Fibroblast of pulmonary artery (primary cell): ENCODE results near the gene ARL5B.

ENCODE experiments used
- DNase-seq: peaks from one replicate; pipeline ENCODE4 v3.0.0-alpha.2; 2010; ENCODE audit warnings: low read depth
- H3K4me3 ChIP-seq: replicated peaks from 2 replicates; pipeline ENCODE4 v1.5.1; 2011; ENCODE audit warnings: low read depth, mild to moderate bottlenecking, control low read depth, low read length, moderate library complexity
- CTCF ChIP-seq: IDR thresholded peaks from 2 replicates; pipeline ENCODE4 v1.5.1; 2011; ENCODE audit warnings: mild to moderate bottlenecking, control low read depth, low read length, inconsistent platforms; ENCODE audit errors: missing control alignments

Gene ARL5B

GRCh38 chr10:18660816-18661431, 1.7 kb downstream of the ARL5B start:
- no peak for TF ChIP-seq CTCF
- peak overlapping the region; percentile 93 for H3K4me3 ChIP-seq
- no peak for DNase-seq

GRCh38 chr10:18664841-18665478, 5.7 kb downstream of the ARL5B start:
- TF ChIP-seq CTCF, result no peak

GRCh38 chr10:18665815-18666558, 6.8 kb downstream of the ARL5B start:
- TF ChIP-seq CTCF, result no peak
- no peak for DNase-seq
- no peak overlapping the region for H3K4me3 ChIP-seq

More at GRCh38 chr10:18664841-18665478, 5.7 kb downstream of the ARL5B start:
- no peak overlapping the region for H3K4me3 ChIP-seq
- no peak for DNase-seq

- no peak overlapping the region for H3K4me3 ChIP-seq
- TF ChIP-seq CTCF, result no peak
- peak; percentile 68 for DNase-seq
Measured at GRCh38 chr10:18666810-18667209, 7.6 kb downstream of the ARL5B start.

GRCh38 chr10:18668026-18668425, 8.8 kb downstream of the ARL5B start:
- H3K4me3 ChIP-seq, result no peak overlapping the region
- no peak for TF ChIP-seq CTCF
- no peak for DNase-seq

- H3K4me3 ChIP-seq, result no peak overlapping the region
- DNase-seq, result no peak
- no peak for TF ChIP-seq CTCF
Measured at GRCh38 chr10:18675086-18675801, 16.0 kb downstream of the ARL5B start.
